Prostate gland (tissue), 2 donors: ENCODE results near the gene SIX5. TPM values are rescaled to one million over a fixed set of nuclear protein-coding genes. Genes with fewer than 3 reads are reported as not detected.

Source experiments
- DNase-seq: peaks from one replicate; pipeline ENCODE4 v3.0.0-alpha.2; 2019; ENCODE audit warnings: low spot score
- H3K27ac ChIP-seq, 2 donors: fragments of 200-600 bp; sonication (generic); 2 replicates each; pipeline ENCODE4 v1.5.1; 2017 to 2019
- H3K27me3 ChIP-seq: fragments of 200-600 bp; sonication (generic); replicated peaks from 2 replicates; pipeline ENCODE4 v1.5.1; 2019; ENCODE audit not compliant: insufficient read depth
- H3K36me3 ChIP-seq, 2 donors: fragments of 200-600 bp; sonication (generic); 1 replicate in 1 of 2; 2 replicates in 1 of 2; pipeline versions ENCODE4 v1.5.1 to v1.8.1; 2017 to 2019
- H3K4me1 ChIP-seq: fragments of 200-600 bp; sonication (generic); replicated peaks from 2 replicates; pipeline ENCODE4 v1.5.1; 2019
- H3K4me3 ChIP-seq, 2 donors: fragments of 200-600 bp; sonication (generic); 2 replicates each; pipeline ENCODE4 v1.5.1; 2017 to 2019
- H3K9me3 ChIP-seq: fragments of 200-600 bp; sonication (generic); 2 replicates; pipeline ENCODE4 v1.5.1; 2017
- POLR2A ChIP-seq: fragments of 450-650 bp; IDR thresholded peaks from one replicate; pipeline ENCODE4 v1.6.1; 2016; ENCODE audit warnings: antibody characterized with exemption, mild to moderate bottlenecking
- POLR2AphosphoS5 ChIP-seq: sonication (generic); formaldehyde crosslinking; IDR thresholded peaks from one replicate; pipeline ENCODE4 v1.6.1; 2017; ENCODE audit warnings: antibody characterized with exemption
- WGBS: methylation state at CpG from one replicate; pipeline ENCODE4 v1.1.5; 2018; 5-methylcytosine and 5-hydroxymethylcytosine counted together
- intact Hi-C: fragments of 100-400 bp; cut with DNase I; formaldehyde crosslinking; loops from one replicate; pipeline ENCODE4 v1.14.2; 2022
- total RNA-seq, 2 donors: library from RNA; depleted of rRNA; stranded (reverse); fragments of >200 nt; gene quantifications; one replicate each; pipeline ENCODE4 v1.1.0, GENCODE V29; 2016
- TF ChIP-seq, protein P1 (sequence below), 4 experiments: fragments of 200-600 bp in 2 of 4; fragments of 450-650 bp in 2 of 4; sonication (generic) in 2 of 4; IDR thresholded peaks; 1 replicate in 3 of 4; 2 replicates in 1 of 4; pipeline ENCODE4 v1.5.1; 2016 to 2019; ENCODE audit warnings: antibody characterized with exemption in 4 of 4, mild to moderate bottlenecking in 2 of 4, moderate library complexity in 2 of 4

Gene SIX5
- total RNA-seq, 2 donors from 2014 or later, result 33.7 to 37.5 TPM

DNA sequence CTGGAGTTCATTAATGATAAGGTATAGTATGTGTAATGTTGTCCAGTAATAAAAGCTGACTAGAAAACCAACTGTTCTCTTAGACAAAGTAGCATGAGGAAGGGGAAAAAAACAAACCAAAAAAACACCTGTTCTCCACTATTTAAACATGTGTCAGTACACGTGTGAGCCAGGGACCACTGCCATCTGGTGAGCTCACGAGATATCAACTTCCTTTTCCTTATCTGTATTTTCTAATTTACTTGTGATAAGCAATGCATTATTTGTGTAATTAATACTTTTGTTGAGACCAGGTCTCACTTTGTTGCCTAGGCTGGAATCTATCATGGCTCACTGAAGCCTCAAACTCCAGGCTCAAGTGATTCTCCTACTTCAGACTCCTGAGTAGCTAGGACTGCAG, 4.3 kb upstream of the SIX5 start:
- no peak overlapping the region for H3K27ac ChIP-seq
- no peak for DNase-seq
- peaks cover 4% of the 10 kb centered on the region for H3K4me1 ChIP-seq

GRCh38 chr19:45772912-45773311, 3.9 kb upstream of the SIX5 start:
- intact Hi-C loops, result no loop called here
- no peak overlapping the region for H3K27ac ChIP-seq
- peaks cover 4% of the 10 kb centered on the region for H3K4me1 ChIP-seq
- whole genome bisulfite sequencing, result 85% methylated on average over 3 of the region's 3 CpGs
- no peak overlapping the region for H3K4me3 ChIP-seq
- DNase-seq, result no peak
- TF ChIP-seq, protein P1, sequence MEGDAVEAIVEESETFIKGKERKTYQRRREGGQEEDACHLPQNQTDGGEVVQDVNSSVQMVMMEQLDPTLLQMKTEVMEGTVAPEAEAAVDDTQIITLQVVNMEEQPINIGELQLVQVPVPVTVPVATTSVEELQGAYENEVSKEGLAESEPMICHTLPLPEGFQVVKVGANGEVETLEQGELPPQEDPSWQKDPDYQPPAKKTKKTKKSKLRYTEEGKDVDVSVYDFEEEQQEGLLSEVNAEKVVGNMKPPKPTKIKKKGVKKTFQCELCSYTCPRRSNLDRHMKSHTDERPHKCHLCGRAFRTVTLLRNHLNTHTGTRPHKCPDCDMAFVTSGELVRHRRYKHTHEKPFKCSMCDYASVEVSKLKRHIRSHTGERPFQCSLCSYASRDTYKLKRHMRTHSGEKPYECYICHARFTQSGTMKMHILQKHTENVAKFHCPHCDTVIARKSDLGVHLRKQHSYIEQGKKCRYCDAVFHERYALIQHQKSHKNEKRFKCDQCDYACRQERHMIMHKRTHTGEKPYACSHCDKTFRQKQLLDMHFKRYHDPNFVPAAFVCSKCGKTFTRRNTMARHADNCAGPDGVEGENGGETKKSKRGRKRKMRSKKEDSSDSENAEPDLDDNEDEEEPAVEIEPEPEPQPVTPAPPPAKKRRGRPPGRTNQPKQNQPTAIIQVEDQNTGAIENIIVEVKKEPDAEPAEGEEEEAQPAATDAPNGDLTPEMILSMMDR (IDR thresholded peaks at IDR 0.05), result no peak
- TF ChIP-seq POLR2A (no peak), POLR2AphosphoS5 (no peak)
- H3K27me3 ChIP-seq, result no peaks in the 10 kb centered on the region
- H3K9me3 ChIP-seq, result no peaks in the 10 kb centered on the region
- H3K36me3 ChIP-seq, result peaks cover 0 to 10% of the 10 kb centered on the region in 2 donors

More for the DNA sequence above, 4.3 kb upstream of the SIX5 start:
- Histone ChIP-seq H3K36me3 (peaks cover 0 to 15% of the 10 kb centered on the region in 2 donors), H3K27me3 (no peaks in the 10 kb centered on the region), H3K4me3 (no peak overlapping the region), H3K9me3 (no peaks in the 10 kb centered on the region)
- intact Hi-C loops, result no loop called here
- TF ChIP-seq POLR2AphosphoS5, result no peak
- TF ChIP-seq POLR2A, result no peak
- TF ChIP-seq, protein P1 (IDR thresholded peaks at IDR 0.05), result no peak
- 21% methylated on average over 2 of the region's 2 CpGs for WGBS

GRCh38 chr19:45772130-45772840, 3.2 kb upstream of the SIX5 start:
- 79% methylated on average over 14 of the region's 14 CpGs for WGBS
- no peak for DNase-seq
- no peak for TF ChIP-seq POLR2AphosphoS5
- TF ChIP-seq, protein P1 (IDR thresholded peaks at IDR 0.05), result no peak
- TF ChIP-seq POLR2A, result no peak

DNA sequence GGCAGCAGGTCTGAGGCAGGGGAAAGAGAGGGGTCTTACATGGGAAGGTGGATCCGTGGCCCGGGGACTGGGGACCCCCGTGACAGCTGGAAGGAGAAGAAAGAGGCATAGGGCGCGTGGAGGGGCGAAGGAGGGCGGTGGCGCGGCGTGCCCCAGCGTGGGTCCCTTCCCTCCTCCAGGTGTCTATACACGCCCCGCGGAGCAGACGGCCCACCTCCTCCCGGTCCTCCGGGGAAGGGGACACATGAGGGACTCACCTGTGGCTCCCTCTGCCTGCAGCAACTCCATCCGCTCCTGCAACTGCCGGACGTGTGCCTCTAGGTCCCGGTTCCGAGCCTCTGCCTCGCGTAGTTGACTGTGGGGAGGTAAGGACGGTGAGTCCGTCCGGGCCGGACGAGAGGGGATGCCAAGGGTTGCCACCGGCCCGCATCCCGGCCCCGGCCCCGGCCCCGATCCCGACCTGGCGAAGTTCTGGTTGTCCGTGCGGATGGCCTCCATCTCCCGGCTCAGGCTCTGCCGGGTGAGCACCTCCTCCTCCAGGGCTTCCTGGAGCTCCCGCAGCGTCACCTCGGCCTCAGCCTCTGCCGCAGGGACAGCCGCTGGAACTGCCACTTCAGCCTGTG, 2.4 kb upstream of the SIX5 start:
- no peak for DNase-seq
- TF ChIP-seq POLR2AphosphoS5, result no peak
- TF ChIP-seq, protein P1 (IDR thresholded peaks at IDR 0.05), result no peak
- TF ChIP-seq POLR2A, result no peak
- Histone ChIP-seq H3K9me3 (no peaks in the 10 kb centered on the region), H3K27ac (peak overlapping the region; percentile 97 to 99), H3K4me1 (peaks cover 7% of the 10 kb centered on the region), H3K27me3 (no peaks in the 10 kb centered on the region), H3K4me3 (peak overlapping the region; percentile 79 to 83), H3K36me3 (no peaks in the 10 kb centered on the region)
- intact Hi-C loops, result no loop called here
- 73% methylated on average over 41 of the region's 46 CpGs for WGBS

More at GRCh38 chr19:45772130-45772840, 3.2 kb upstream of the SIX5 start:
- H3K4me1 ChIP-seq, result peaks cover 4% of the 10 kb centered on the region
- peak overlapping the region in 1 of 2 donors; percentile 97 for H3K27ac ChIP-seq
- intact Hi-C loops, result no loop called here
- peaks cover 0 to 4% of the 10 kb centered on the region in 2 donors for H3K36me3 ChIP-seq
- H3K27me3 ChIP-seq, result no peaks in the 10 kb centered on the region
- H3K4me3 ChIP-seq, result no peak overlapping the region
- no peaks in the 10 kb centered on the region for H3K9me3 ChIP-seq
